ENCODE results near the gene NPC1.
"Not testable (repeated sequence)": the region's sequence is repeated elsewhere in the genome, so short reads cannot be mapped to it uniquely, and the experiment has no call there.

Gene NPC1

DNA sequence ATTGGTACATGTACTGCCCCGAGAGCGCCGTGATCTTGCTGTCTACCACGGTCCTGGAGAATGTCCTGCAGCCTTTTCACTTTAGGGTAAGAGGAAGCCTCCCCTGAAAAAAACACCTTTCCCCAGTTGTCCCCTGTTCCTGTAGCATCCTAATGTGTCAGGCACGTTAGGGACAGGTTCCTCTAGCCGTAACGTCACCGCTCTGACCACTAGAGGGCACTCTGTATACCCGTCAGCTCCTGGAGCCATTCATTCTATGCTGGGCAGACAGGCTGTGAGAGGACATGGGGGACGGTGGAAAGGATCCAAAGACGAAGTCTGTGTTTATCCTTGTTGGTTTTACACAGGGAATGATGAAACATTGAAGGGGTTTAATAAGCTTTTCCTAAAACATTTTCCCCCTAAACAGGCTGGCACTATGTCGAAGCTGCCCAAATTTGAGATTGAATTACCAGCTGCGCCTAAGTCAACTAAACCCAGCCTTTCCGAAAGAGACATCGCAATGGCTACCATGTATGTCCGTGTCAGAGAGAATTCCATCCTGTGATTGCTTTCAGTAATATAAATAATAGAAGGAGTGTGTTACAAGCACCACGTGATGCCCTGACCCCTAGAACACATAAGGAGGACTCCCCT is 70.3 kb downstream of the NPC1 start:
- DNase-seq = peak; percentile 70

DNA sequence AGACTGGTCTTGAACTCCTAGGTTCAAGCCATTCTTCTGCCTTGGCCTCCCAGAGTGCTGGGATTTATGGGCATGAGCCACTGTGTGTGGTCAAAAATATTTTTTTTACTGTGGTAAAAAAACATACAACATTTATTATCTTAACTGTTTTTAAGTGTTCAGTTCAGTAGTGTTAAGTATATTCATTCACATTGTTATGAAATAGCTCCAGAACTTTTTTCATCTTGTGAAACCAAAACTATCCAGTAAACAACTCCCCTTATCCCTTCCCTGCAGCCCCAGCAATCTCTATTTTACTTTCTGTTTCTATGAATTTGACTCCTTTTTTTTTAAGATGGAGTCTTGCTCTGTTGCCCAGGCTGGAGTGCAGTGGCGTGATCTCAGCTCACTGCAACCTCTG is 73.7 kb downstream of the NPC1 start:
- no peak for DNase-seq

DNA sequence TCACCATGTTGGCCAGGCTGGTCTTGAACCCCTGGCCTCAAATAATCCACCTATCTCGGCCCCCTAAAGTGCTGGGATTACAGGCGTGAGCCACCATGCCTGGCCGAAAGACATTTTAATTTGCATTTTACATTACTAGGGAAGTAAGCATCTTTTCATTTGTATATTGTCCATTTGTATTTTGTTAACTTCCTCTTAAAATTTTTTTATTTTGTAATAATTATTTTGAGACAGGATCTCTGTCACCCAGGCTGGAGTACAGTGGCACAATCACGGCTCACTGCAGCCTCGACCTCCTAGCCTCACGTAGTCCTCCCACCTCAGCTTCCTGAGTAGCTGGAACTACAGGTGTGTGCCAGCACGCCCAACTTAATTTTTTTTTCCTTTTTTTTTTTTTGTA is 74.1 kb downstream of the NPC1 start:
- not testable (repeated sequence) for DNase-seq

DNA sequence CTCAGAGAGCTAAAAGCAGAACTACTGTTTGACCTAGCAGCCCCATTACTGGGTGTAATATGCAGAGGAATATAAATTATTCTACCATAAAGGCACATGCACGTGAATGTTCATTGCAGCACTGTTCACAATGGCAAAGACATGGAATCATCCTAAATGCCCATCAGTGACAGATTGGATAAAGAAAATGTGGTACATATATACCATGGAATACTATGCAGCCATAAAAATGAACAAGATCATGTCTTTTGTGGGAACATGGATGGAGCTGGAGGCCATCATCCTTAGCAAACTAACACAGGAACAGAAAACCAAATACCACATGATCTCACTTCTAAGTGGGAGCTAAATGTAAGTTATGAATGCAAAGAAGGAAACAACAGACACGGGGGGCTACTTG is 75.4 kb downstream of the NPC1 start:
- DNase-seq = not testable (repeated sequence)

DNA sequence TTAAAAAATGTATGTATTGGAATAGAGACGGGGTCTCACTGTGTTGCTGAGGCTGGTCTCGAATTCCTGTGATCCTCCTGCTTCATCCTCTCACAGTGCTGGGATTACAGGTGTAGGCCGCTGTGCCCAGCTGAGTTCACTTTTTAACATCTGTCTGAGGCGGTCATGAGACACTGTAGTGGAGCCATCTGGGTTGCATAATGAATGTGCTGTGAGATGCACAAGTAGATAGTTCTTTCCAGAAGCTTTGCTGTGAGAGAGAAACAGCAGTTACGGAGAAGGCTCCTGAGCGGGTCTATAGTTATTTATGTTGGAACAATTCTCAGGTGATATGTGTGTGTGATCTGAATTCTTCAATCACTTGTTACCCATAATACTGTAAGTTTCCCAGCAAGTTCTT is 79.9 kb downstream of the NPC1 start:
- DNase-seq = no peak

DNA sequence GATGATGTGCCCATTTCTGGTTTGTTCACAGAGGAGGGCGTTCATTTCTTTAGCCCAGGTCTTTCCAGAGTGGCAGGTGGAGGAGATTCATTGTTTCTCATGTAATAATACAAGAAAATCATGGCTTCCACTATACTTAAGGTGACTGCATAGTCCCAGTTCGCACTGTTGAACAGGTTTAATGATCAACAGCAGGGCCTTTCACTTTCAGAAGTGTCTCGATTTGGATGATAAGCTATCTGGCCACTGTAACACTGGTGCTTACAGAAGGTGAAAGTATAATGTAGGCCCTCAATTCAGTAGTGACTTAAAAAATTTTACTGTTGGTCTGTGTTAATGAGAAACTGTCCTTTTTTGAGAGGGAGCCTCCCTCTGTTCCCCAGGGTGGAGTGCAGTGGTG is 81.6 kb downstream of the NPC1 start:
- DNase-seq = no peak

DNA sequence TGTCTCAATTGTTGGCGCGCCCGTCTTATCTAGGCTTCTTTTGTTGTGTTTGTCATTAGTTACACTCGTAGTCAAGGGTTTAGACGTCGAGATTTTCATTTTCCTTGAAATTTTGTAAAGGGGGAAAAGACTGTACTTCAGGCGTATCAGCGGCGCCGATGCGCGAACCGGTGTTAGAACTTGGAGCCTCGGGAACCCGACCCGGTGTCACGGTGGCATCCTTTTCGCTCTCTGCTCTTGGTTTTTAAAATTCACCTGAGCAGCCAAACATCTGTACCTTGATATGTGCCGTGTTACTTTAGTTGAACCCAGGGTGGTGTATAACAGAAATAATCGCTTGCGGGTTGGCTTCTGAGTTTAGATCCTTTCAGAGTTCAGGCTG is 82.4 kb downstream of the NPC1 start:
- DNase-seq = no peak

DNA sequence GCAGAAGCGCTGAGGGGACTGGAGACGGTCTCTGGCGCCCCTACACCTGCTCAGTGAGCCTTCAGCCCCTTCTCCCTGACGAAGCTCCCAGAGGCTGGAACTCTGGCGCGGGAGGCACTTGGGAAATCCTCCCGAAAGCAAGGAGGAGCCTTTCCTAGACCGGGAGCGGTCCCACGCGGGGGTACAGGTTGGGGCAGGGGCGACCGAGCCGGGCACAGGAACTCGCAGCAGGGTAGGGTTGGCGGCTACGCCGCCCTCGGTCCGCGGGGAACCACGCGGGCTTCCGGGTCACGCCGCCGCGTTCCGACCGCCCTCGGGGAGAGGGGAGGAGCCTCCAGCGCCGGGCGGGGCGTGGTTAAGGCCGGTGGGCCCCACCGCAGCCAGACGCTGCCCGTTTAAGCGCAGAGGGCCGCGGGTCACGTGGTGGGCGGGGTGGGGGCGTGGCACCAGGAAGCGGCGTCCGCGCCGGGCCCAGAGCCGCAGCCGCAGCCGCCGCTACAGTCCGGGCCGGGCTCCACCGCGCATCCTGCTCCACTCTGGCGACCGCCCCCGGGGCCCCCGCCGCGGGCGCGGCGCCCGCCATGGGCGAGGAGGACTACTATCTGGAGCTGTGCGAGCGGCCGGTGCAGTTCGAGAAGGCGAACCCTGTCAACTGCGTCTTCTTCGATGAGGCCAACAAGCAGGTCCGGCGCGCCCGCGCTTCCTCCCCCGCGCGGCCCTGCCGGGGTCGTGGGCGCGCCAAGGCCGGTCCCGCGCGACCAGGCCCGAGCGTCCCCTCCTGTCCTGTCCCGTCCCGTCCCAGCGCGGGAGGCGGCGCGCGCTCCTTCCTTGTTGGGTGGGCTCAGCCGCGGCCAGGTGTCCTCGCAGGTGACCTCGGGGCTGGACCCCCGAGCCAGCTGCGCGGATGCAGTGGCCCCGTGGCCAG is 83.0 kb downstream of the NPC1 start, which contains the start of gene RMC1:
Gene RMC1, plus strand, starts transcription at position 474 of the 925 bp plus-strand sequence. Its CDS starts 108 bp downstream, at position 582.
- DNase-seq = peak; percentile 98

DNA sequence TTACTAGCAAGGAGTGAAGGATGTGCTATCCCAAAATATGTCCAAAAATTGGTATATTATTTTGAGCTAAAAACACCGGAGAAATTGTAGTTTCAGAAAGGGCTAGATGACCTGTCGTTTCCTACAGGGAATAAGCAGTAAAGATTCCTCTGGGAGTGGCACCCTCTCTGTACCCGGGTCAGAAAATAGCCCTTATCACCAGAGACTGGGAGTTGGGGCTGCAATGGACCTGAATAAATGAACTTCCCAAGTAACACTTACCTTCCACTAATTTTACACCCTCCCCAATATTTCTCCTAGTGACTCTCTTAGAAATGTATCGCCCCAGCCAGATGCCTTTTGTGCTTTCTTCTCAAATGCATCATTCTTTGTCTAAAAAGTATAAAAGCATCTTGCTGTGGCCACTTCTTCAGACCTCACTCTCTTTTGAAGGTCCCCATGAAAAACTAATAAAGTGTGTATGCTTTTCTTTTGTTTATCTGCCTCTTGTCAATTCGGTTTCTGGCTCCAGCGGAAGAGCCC is 83.7 kb downstream of the NPC1 start:
- no peak for DNase-seq

DNA sequence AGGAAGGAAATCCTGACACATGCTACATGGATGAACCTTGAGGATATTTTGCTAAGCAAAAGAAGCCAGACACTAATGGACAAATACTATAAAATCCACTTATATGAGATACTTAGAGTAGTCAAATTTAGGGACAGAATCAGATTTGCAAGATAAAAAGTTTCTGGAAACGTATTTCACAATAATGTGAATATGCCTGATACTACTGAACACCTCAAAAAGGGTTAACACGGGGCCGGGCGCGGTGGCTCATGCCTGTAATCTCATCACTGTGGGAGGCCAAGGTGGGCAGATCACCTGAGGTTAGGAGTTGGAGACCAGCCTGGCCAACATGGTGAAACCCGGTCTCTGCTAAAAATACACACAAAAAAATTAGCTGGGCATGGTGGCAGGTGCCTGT is 84.7 kb downstream of the NPC1 start:
- no peak for DNase-seq

DNA sequence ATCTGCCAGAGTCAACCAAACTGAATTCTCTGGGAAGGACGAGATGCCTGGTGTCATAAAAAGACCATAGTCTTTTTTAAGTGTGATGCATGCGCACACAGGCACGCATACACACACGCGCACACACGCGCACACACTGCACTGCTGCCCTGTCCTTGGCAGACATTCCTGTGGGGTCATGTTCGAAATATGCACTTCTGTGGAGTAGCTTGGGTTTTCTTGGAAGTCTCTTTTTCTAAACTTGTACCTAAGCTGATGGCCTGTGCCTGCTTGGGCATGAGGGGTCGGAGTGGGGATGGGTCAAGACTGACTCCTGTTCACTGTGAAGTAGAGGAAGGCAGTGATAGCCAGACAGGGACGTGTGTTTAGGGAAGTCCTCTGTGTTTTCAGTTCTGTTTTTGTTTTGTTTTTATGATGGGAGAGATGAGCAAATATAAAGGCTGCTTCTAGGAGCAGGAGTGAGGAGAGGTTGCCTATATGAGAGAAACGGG is 87.0 kb downstream of the NPC1 start:
- DNase-seq = no peak

DNA sequence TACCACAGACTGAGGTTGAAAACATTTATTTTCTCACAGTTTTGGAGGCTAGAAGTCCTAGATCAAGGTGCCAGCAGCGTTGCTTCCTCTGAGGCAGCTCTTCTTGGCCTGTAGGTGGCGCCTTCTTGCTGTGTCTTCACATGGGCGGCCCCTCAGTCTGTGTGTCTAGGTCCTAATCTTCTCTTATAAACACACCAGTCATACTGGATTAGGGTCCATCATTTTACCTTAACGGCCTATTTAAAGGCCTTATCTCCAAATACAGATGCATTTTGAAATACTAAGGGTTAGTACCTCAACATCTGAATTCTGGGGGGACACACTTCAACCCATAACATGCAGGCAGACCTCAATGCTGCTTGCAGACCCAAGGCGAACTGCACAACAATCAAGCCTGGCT is 87.4 kb downstream of the NPC1 start:
- peak; percentile 70 for DNase-seq

DNA sequence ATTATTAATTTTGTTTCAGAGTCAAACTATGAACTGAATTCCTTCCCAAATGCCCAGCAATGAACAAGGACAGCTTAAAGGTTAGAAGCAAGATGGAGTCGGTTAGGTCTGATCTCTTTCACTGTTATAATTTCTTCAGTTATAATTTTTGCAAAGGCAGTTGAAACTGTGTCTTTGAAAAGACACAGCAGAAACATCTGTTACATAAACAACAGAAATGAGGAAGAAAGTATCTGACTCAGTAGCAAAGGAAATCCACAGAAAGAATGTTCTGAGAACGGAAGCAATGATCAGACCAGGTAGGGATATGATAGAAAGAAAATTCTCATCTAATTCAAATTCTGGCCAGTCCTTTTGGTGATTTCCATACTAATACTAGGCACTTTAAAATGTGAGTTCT is 88.2 kb downstream of the NPC1 start:
- DNase-seq = no peak

DNA sequence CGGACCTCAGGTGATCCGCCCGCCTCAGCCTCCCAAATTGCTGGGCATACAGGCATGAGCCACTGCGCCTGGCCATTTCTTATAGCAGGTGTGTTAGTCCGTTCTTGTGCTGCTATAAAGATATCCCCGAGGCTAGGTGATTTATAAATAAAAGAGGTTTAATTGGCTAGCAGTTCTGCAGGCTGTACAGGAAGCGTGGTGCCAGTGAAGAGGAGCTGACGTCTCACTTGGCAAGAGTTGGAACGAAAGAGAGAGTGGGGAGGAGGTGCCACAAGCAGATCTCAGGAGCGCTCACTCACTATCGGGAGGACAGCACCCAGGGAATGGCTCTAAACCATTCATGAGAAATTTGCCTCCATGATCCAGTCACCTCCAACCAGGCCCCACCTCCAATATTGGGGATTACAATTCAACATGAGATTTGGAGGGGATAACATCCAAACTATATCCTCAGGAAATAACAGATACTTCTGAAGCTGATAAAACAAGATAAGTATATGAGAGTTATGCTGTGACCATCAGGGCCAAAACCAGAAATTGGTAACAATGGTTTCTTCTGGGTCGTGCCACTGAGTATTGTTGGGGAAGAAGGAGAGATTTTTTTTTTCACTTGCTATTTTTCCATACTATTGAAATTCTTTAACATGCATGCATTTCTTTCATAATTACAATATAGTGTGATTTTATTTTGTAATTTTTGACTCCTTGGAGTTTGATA is 90.4 kb downstream of the NPC1 start:
- no peak for DNase-seq

DNA sequence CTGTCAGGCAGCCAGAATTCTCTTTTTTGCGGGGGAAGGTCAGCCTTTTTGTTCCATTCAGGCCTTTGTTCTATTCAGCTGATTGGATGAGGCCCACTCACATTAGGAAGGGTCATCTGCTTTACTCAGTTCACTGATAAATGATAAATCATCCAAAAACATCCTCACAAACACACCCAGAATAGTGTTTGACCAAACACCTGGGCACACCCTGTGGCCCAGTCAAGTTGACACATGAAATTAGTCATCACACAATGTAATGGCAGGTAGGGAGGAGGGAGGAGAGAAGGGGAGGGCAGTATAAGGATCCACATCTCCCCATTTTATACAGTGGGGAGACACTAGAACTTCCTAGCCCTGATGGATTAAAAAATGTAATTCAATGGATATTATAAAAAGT is 91.3 kb downstream of the NPC1 start:
- no peak for DNase-seq

DNA sequence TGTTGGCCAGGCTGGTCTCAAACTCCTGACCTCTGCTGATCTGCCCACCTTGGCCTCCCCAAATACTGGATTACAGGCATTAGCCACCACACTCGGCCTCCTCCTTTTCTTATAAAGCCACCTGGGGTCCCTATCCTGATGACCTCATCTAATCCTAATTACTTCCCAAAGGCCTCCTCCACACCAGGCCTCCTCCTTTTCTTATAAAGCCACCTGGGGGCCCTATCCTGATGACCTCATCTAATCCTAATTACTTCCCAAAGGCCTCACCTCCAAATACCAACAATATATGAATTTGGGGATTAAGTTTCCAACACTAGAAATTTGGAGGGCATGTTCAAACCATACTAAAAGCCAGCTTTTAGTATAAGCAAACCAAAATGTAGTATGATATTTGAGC is 92.7 kb downstream of the NPC1 start:
- no peak for DNase-seq

DNA sequence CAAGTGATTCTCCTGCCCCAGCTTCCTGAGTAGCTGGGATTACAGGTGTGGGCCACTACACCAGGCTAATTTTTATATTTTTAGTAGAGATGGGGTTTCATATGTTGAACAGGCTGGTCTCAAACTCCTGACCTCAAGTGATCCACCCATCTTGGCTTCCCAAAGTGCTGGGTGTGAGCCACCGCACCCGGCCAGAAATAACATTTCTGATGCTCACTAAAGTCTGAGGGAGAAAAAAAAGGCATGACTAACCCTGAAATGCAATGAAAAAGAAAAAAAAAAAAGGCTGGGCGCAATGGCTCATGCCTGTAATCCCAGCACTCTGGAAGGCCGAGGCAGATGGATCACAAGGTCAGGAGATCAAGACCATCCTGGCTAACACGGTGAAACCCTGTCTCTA is 96.7 kb downstream of the NPC1 start:
- not testable (repeated sequence) for DNase-seq

DNA sequence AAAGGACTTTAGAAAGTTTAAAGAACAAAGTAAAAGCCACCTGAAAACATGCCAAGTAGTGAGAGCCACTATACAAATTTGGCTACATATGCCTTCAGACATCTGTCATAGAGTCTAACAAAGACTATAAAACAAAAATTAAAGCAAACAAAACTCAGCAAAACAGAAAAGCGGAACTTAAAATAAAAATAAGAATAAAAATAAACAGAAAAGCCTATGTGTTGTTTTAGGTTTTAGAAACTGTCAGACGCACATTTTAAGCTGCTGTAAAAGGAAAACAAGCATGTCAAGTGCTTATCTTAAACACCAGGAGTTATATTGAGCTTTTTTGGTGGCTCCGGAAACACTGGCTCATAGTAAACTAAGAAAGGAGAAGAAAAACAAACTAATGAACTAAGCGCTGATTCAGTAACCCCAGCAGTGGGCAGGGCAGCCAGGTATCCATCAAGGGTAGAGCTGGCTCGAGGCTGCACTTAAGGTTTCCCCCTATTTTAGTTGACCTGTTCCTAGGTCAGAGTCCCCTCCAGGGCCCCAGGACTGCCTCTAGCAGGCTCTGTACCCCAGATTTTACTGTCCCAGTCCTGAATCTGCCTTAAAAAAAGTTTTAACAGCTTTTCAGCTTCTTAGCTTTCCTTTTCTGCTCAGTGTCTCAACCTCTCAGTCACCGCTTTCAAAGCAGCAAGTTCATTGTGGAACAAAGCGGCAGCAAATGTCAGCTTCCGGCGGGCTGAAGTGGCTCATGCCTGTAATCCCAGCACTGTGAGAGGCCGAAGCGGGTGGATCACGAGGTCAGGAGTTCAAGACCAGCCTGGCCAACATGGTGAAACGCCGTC is 98.4 kb downstream of the NPC1 start:
- DNase-seq = peak; percentile 52

DNA sequence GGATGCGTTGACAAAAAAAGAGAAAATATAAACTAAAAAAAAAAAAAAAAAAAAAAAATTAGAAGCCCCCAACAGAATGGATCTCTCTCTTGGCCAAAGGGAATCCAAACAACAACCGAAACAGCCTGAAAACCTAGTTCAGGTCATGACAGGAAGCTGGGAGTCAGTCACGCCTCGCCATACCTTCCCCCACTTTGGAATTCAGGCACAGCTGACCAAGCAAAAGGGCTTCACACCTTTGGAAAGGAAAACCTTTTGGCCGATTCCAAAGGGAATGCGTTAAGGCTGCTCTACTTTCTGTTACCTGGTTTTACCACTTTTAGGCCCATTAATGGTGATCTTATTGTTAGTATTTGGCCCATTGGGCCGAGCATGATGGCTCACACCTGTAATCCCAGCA is 100.9 kb downstream of the NPC1 start:
- no peak for DNase-seq

DNA sequence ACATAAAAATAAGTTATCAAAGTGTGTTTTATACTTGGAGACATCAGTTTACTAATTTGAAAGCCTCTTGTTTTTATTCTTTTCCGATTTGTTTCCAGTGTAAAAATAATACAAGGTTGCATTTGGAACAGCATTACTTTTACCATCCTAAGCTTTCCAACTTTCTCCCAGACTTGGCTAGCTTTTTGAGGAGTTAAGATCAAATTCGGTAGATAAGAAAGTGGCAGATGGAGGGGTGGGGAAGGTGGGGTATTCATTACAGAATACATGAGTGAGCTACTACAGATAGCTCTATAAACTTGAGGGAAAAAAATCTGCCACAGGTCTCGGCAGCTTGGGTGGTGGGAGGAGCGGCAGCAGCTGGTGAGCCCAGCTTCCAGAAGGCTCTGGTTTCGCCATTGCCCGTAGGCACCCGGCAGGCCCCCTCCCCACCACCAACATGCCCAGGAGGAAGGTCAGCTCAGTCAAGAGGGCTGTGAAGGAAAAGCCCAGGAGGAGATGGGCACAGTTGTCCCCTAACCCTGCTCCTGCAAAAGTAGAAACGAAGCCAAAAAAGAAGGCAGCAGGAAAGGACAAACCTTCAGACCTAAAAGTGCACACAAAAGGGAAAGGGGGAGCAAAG is 101.6 kb downstream of the NPC1 start:
- DNase-seq = no peak

All from activated naive CD4-positive, alpha-beta T cell treated with anti-CD3 and anti-CD28 coated beads, Interleukin-2, amount 50 U/mL, for 16 hours (primary cell).